Right lobe of liver (tissue), 4 donors: ENCODE data around the gene MSL2.

Experiments
- CTCF ChIP-seq, 4 donors: fragments of 200-600 bp in 3 of 4; fragments of 450-650 bp in 1 of 4; IDR thresholded peaks; one replicate each; pipeline versions ENCODE4 v1.5.1 to v1.8.0; 2016 to 2022; ENCODE audit warnings: antibody characterized with exemption in 4 of 4, mild to moderate bottlenecking in 2 of 4
- POLR2A ChIP-seq: fragments of 450-650 bp; IDR thresholded peaks from one replicate; pipeline ENCODE4 v1.6.1; 2017; ENCODE audit warnings: antibody characterized with exemption, mild to moderate bottlenecking
- donor health status: DM: no; HTN: no; CAD: no.
- donor health status: DM: no; HTN: no; CAD: no.
- donor health status: DM: no; HTN: yes; CAD: no.

GRCh38 chr3:136177876-136178275, 18.3 kb downstream of the MSL2 start:
- TF ChIP-seq CTCF (IDR thresholded peaks at IDR 0.05) (no peak), POLR2A (no peak)
